ENCODE results near the gene WIPF2.

DNA sequence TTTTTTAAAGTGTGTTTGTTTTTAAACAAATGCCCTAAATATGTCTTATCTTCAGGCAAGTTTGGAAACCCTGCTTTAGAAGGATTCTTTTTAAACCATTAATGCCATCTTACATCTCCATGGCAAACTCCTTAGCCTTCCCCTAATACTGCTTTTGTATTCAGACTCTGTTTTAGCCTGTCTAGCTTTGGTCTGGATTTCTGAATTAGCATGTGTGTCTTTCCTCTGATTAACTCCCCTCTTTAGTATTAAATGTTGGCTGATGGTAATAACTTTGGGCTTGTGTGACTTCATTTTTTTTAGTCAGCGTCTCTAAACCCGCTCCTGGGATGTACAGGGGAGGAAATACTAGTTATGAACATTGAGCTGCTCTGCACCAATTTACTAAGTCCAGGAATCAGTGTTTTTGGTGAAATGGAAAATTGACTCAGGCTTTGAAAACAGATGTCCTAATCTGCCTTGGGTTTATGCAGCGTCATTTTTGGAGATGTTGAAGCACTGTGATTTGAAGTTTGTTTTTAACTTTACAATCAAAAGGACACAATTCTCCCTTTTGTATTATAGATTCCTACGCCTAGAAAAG is 22.2 kb downstream of the WIPF2 start:
- TF ChIP-seq CTCF (IDR thresholded peaks at IDR 0.05; ENCODE audit: borderline replicate concordance, extremely low read depth, low read length, poor library complexity, severe bottlenecking) (no peak), EZH2 (IDR thresholded peaks at IDR 0.05; ENCODE audit: borderline replicate concordance, low read depth, low read length, severe bottlenecking) (no peak)
